ENCODE data around the gene SRPRB.

Gene SRPRB

DNA sequence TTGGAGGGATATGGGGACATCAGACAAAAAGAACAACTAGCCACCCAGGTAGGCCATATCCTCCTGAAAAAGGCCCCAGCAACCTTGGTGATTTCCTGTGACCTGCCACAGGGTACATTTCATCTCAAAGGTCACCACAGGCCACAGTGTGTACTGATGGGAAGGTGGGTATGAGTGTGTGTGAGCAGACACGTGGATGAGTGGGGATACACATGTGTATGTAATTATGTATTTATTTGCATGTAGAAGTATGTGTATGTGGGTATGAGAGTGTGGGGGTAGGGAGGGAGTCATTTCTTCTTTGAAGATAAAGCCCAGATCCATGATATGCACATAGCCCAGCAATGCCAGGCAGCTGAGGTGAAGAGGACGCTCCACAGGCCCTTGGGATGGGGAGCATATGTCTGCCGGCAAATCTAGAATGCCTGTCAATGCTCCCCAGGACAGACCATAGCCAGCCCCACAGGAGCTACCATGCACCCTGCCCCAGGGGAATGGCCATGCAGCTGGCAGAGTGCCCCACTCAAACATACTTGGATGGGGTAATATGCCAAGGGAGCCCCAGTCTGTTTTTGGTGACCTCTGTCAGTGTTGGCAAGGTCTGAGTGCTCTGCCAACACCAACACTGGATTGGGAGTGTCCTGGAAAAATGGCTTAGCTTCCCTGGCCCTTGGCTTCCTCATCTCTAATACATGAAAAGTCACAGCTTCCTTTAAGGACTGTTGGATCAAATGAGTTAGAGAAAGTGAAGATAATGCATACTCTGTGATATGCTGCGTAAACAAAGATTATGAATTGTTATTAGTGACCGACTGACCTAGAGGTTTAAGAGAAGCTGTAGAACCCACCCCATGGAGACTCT lies 47.7 kb downstream of the SRPRB start:
- no peak overlapping the region for H3K27ac Mint-ChIP-seq
- H3K4me1 Mint-ChIP-seq (ENCODE audit: low read depth), result peaks cover 15% of the 10 kb centered on the region
- no peaks in the 10 kb centered on the region for H3K36me3 Mint-ChIP-seq (ENCODE audit: low read depth)
- DNase-seq (ENCODE audit: low spot score), result no peak
- H3K27me3 Mint-ChIP-seq (ENCODE audit: low read depth), result no peaks in the 10 kb centered on the region
- H3K4me3 Mint-ChIP-seq, result no peak overlapping the region
- no peaks in the 10 kb centered on the region for H3K9me3 Mint-ChIP-seq

- Mint-ChIP-seq H3K27ac (no peak overlapping the region), H3K36me3 (ENCODE audit: low read depth) (no peaks in the 10 kb centered on the region), H3K4me1 (ENCODE audit: low read depth) (peaks cover 15% of the 10 kb centered on the region), H3K27me3 (ENCODE audit: low read depth) (no peaks in the 10 kb centered on the region), H3K9me3 (no peaks in the 10 kb centered on the region), H3K4me3 (no peak overlapping the region)
- DNase-seq (ENCODE audit: low spot score), result no peak
Measured at GRCh38 chr3:133853925-133854227, 48.3 kb downstream of the SRPRB start.

GRCh38 chr3:133854264-133855001 lies 48.8 kb downstream of the SRPRB start:
- no peak for DNase-seq (ENCODE audit: low spot score)
- H3K36me3 Mint-ChIP-seq (ENCODE audit: low read depth), result no peaks in the 10 kb centered on the region
- H3K4me3 Mint-ChIP-seq, result no peak overlapping the region
- H3K27me3 Mint-ChIP-seq (ENCODE audit: low read depth), result no peaks in the 10 kb centered on the region
- H3K9me3 Mint-ChIP-seq, result no peaks in the 10 kb centered on the region
- H3K27ac Mint-ChIP-seq, result no peak overlapping the region
- peaks cover 15% of the 10 kb centered on the region for H3K4me1 Mint-ChIP-seq (ENCODE audit: low read depth)

GRCh38 chr3:133855002-133855370 lies 49.4 kb downstream of the SRPRB start:
- Mint-ChIP-seq H3K36me3 (ENCODE audit: low read depth) (no peaks in the 10 kb centered on the region), H3K9me3 (no peaks in the 10 kb centered on the region), H3K27ac (no peak overlapping the region), H3K4me1 (ENCODE audit: low read depth) (peaks cover 15% of the 10 kb centered on the region), H3K4me3 (no peak overlapping the region), H3K27me3 (ENCODE audit: low read depth) (no peaks in the 10 kb centered on the region)
- no peak for DNase-seq (ENCODE audit: low spot score)

DNA sequence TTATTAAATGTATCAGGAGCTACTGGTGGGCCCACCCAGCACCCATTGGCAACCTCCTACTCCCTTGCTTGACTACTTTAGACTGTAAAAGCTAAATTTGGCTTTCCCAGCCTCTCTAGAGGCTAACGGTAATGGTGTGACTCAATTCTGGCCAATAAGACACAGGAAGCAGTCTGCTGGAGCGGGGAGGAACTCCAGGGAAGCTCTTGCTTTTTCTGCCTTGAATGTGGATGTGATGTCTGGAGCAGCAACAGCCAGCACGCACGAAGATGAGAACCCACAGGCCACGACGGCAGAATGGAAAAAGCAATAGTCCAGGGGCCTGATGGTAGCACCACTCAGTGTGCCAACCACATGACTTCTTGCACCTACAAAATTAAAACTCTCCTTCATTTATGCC lies 50.2 kb downstream of the SRPRB start:
- no peak for DNase-seq (ENCODE audit: low spot score)
- peaks cover 11% of the 10 kb centered on the region for H3K4me1 Mint-ChIP-seq (ENCODE audit: low read depth)
- H3K9me3 Mint-ChIP-seq, result no peaks in the 10 kb centered on the region
- no peaks in the 10 kb centered on the region for H3K27me3 Mint-ChIP-seq (ENCODE audit: low read depth)
- no peak overlapping the region for H3K4me3 Mint-ChIP-seq
- H3K36me3 Mint-ChIP-seq (ENCODE audit: low read depth), result no peaks in the 10 kb centered on the region
- no peak overlapping the region for H3K27ac Mint-ChIP-seq

DNA sequence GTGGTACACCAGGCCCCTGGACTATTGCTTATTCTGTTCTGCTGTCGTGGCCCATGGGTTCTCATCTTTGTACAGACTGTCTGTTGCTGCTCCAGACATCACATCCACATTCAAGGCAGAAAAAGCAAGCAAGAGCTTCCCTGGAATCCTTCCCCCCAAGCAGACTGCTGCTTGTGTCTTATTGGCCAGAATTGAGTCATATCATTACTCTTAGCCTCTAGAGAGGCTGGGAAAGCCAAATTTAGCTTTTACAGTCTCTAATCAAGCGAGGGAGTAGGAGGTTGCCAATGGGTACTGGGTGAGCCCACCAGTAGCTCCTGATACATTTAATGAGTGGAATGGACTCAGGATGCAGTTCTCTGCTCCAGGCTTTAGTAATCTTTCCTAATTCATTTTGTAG lies 50.7 kb downstream of the SRPRB start:
- H3K4me3 Mint-ChIP-seq, result no peak overlapping the region
- H3K27ac Mint-ChIP-seq, result no peak overlapping the region
- DNase-seq (ENCODE audit: low spot score), result no peak
- H3K27me3 Mint-ChIP-seq (ENCODE audit: low read depth), result no peaks in the 10 kb centered on the region
- peaks cover 10% of the 10 kb centered on the region for H3K4me1 Mint-ChIP-seq (ENCODE audit: low read depth)
- H3K9me3 Mint-ChIP-seq, result no peaks in the 10 kb centered on the region
- H3K36me3 Mint-ChIP-seq (ENCODE audit: low read depth), result no peaks in the 10 kb centered on the region

DNA sequence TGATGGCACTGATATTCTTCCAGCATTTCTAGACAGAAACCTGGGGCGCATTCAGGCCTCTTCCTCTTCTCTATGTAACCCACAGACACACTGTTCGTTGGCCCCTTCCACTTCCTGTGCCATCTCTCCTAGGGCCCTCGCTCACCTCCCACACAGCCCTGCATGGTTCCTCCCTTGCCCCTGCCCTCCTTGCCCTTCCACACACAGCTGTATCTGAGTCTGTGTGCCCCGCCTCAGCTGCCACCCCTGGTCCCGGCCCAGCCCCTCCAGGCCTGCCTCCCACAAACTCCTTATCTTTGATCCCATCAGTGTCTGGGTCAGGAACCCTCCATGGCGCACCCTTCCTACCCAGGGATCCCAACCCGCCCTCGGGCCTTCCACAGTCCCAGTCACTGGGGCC lies 52.2 kb downstream of the SRPRB start:
- H3K9me3 Mint-ChIP-seq, result no peaks in the 10 kb centered on the region
- H3K4me1 Mint-ChIP-seq (ENCODE audit: low read depth), result peaks cover 7% of the 10 kb centered on the region
- DNase-seq (ENCODE audit: low spot score), result no peak
- no peak overlapping the region for H3K4me3 Mint-ChIP-seq
- no peaks in the 10 kb centered on the region for H3K27me3 Mint-ChIP-seq (ENCODE audit: low read depth)
- H3K27ac Mint-ChIP-seq, result no peak overlapping the region
- H3K36me3 Mint-ChIP-seq (ENCODE audit: low read depth), result no peaks in the 10 kb centered on the region

DNA sequence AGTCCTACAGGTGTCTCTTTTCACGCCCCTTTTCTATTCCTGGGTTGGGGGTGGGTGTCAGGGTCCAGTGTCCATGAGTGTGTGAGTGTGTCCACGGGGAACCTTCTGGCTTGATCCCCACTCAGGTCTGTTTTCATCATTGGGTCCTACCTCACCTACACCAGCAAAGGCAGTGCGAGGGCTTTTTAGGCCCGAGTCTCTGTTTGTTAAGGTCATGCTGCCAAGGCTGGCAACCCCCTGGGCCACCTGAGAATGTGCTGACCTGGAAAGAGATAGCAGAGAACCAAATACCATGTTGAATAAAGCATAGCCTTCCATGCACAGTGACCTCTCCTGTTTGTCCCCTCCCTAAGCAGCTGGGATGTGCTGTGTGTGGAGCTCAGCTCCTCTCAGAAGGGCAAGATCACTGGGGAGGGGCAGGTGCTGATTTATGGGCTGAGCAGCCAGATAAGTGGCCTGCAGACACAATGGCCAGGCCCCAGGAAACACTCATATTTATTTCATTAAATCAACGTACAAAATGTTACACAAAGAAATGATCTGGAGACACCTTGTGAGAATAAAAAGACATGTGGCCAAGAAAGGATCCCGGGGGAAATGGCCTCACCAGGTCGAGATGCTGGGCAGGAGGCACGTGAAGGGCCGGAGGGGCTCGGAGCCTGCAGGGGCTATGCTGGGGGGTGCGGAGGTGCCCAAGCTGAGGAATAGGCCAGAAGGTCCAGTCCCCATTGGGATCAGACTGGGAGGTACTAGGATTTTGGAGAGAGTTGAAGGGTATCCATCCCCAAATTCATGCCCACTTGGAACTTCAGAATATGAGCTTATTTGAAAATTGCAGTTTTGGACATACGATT lies 54.0 kb downstream of the SRPRB start:
- H3K36me3 Mint-ChIP-seq (ENCODE audit: low read depth), result no peaks in the 10 kb centered on the region
- H3K27me3 Mint-ChIP-seq (ENCODE audit: low read depth), result no peaks in the 10 kb centered on the region
- H3K4me3 Mint-ChIP-seq, result no peak overlapping the region
- H3K27ac Mint-ChIP-seq, result no peak overlapping the region
- no peak for DNase-seq (ENCODE audit: low spot score)
- H3K9me3 Mint-ChIP-seq, result no peaks in the 10 kb centered on the region
- peaks cover 4% of the 10 kb centered on the region for H3K4me1 Mint-ChIP-seq (ENCODE audit: low read depth)

DNA sequence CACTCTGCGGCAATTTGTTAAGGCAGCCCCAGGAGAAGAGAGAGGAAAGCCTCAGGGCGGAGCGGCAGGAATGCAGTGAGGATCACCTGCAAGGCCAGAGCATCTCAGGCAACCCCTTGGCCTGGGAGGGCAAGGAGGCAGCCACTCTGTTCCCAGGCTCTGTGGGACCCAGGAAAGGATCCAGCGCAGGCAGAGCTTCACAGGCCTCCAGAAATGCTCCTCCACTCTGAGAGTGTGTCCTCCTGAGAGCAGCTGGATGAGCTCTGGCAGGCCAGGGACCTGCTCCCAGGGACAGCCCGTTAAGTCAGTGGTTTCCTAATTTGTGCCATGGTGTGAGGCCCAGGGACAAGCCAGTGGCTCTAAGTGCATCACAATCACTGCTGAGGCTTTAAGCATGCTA lies 54.9 kb downstream of the SRPRB start:
- no peak overlapping the region for H3K4me3 Mint-ChIP-seq
- no peak for DNase-seq (ENCODE audit: low spot score)
- H3K4me1 Mint-ChIP-seq (ENCODE audit: low read depth), result peaks cover 4% of the 10 kb centered on the region
- H3K27me3 Mint-ChIP-seq (ENCODE audit: low read depth), result no peaks in the 10 kb centered on the region
- H3K9me3 Mint-ChIP-seq, result no peaks in the 10 kb centered on the region
- no peaks in the 10 kb centered on the region for H3K36me3 Mint-ChIP-seq (ENCODE audit: low read depth)
- H3K27ac Mint-ChIP-seq, result no peak overlapping the region

- Mint-ChIP-seq H3K4me3 (no peak overlapping the region), H3K27ac (no peak overlapping the region), H3K36me3 (ENCODE audit: low read depth) (no peaks in the 10 kb centered on the region), H3K4me1 (ENCODE audit: low read depth) (peaks cover 4% of the 10 kb centered on the region), H3K27me3 (ENCODE audit: low read depth) (no peaks in the 10 kb centered on the region), H3K9me3 (no peaks in the 10 kb centered on the region)
- no peak for DNase-seq (ENCODE audit: low spot score)
Measured at GRCh38 chr3:133862161-133862560, 56.5 kb downstream of the SRPRB start.

- DNase-seq (ENCODE audit: low spot score), result no peak
- no peaks in the 10 kb centered on the region for H3K36me3 Mint-ChIP-seq (ENCODE audit: low read depth)
- no peak overlapping the region for H3K27ac Mint-ChIP-seq
- no peaks in the 10 kb centered on the region for H3K27me3 Mint-ChIP-seq (ENCODE audit: low read depth)
- H3K4me1 Mint-ChIP-seq (ENCODE audit: low read depth), result no peaks in the 10 kb centered on the region
- no peaks in the 10 kb centered on the region for H3K9me3 Mint-ChIP-seq
- no peak overlapping the region for H3K4me3 Mint-ChIP-seq
Measured at GRCh38 chr3:133863911-133864310, 58.3 kb downstream of the SRPRB start.

- no peaks in the 10 kb centered on the region for H3K27me3 Mint-ChIP-seq (ENCODE audit: low read depth)
- no peaks in the 10 kb centered on the region for H3K36me3 Mint-ChIP-seq (ENCODE audit: low read depth)
- H3K27ac Mint-ChIP-seq, result no peak overlapping the region
- H3K4me3 Mint-ChIP-seq, result no peak overlapping the region
- H3K9me3 Mint-ChIP-seq, result no peaks in the 10 kb centered on the region
- no peak for DNase-seq (ENCODE audit: low spot score)
- H3K4me1 Mint-ChIP-seq (ENCODE audit: low read depth), result no peaks in the 10 kb centered on the region
Measured at GRCh38 chr3:133864616-133865015, 59.0 kb downstream of the SRPRB start.

GRCh38 chr3:133865136-133865855 lies 59.7 kb downstream of the SRPRB start:
- Mint-ChIP-seq H3K27me3 (ENCODE audit: low read depth) (no peaks in the 10 kb centered on the region), H3K36me3 (ENCODE audit: low read depth) (no peaks in the 10 kb centered on the region), H3K9me3 (no peaks in the 10 kb centered on the region), H3K4me1 (ENCODE audit: low read depth) (no peaks in the 10 kb centered on the region), H3K27ac (no peak overlapping the region), H3K4me3 (no peak overlapping the region)
- DNase-seq (ENCODE audit: low spot score), result no peak

Data from T-helper 2 cell treated with Interferon-gamma antibody and Interleukin-4, amounts not matched to agents 5 μg/mL and 100 μg/mL, for 36 hours (primary cell).